GM18858 (cell line): ENCODE measurements around the gene ELN.
"Not testable (repeated sequence)": the region's sequence is repeated elsewhere in the genome, so short reads cannot be mapped to it uniquely, and the experiment has no call there.

Source experiments
- ATAC-seq: cut with Tn5 transposase; IDR thresholded peaks from one replicate; pipeline ENCODE4 v1.9.1; 2021; ENCODE audit not compliant: unreplicated experiment

Gene ELN

DNA sequence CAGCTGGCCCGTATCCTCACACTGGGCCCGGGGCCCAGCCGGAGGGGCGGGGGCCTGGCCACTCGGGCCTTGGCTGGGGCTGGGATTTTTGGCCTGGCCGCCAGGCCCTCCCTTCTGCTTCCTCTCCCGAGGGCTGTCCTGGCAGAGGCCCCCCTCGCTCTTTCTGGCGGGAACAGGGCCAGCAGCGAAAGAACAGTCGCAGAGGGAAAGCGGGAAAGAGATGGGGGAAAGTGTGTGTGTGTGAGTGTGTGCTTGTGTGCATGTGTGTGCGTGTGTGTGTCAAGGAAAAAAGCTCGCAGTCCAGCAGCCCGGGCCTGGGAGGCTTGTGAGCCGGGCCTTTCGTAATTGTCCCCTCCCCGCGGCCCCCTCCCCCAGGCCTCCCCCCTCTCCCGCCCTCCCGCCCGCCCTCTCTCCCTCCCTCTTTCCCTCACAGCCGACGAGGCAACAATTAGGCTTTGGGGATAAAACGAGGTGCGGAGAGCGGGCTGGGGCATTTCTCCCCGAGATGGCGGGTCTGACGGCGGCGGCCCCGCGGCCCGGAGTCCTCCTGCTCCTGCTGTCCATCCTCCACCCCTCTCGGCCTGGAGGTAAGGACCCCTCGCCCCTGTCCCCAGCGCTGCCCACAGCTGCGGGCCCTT is at the start of gene ELN:
Gene ELN (plus strand): TSS at position 491 of the 638 bp plus-strand sequence. CDS start 15 bp downstream, at position 506.
- ATAC-seq: no peak

GRCh38 chr7:73978661-73979563 is 49.1 kb upstream of the ELN start:
- no peak for ATAC-seq

DNA sequence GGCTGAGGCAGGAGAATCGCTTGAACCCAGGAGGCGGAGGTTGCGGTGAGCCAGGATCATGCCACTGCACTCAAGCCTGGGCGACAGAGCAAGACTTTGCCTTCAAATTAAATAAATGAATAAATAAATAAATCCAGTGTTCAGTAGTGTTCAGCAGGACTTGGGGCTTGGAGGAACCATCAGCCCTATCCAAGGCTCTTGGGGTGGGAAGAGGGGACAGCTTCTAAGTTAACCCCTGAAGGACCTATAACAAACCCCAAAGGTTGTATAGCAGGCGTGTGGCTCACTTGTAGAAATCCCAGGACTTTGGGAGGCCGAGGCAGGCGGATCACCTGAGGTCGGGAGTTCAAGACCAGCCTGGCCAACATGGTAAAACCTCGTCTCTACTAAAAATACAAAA is 48.3 kb upstream of the ELN start:
- ATAC-seq: not testable (repeated sequence)

DNA sequence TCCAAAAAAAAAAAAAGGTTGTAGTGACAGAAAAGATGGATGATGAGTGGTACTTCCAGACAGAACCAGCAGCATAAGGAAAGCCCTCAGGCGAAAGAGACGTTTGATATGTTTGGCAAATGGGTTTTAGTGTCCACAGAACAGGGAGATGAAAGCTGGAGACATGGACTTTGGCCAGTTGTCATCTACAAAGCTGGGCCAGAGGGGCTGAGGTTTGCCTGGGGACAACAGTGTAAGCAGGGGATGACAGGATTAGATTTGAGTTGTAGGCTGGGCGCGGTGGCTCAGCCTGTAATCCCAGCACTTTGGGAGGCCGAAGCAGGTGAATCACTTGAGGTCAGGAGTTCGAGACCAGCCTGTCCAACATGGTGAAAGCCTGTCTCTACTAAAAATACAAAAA is 47.8 kb upstream of the ELN start:
- no peak for ATAC-seq

- no peak for ATAC-seq
These were observed 46.0 kb upstream of the ELN start for GRCh38 chr7:73981933-73982332.

GRCh38 chr7:73983437-73984164 is 44.4 kb upstream of the ELN start:
- no peak for ATAC-seq

- ATAC-seq: no peak
These were observed 43.3 kb upstream of the ELN start for GRCh38 chr7:73984481-73985205.

DNA sequence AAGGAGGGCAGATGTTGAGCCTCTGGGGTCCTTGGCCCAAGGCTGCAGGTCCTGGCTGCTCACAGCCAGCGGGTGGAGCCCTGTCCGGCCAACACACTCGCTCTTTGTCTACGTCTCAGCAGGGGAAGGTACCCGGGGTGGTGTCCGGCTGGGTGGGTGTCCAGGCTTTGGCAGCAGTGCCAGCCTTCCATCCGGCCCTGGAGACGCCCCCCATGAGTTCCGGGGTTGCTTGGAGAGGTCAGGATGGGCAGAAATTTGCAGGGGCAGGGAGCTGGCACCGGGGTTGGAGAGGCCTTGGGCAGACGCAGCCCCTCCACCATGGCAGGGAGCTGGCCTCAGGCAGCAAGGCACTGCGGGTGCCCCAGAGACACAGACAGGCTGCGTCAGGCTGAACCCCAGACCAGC is 42.2 kb upstream of the ELN start:
- ATAC-seq: no peak

- ATAC-seq: no peak
These were observed 41.8 kb upstream of the ELN start for GRCh38 chr7:73986158-73986631.

GRCh38 chr7:73987298-73987697 is 40.7 kb upstream of the ELN start:
- ATAC-seq: no peak

GRCh38 chr7:73988197-73988596 is 39.8 kb upstream of the ELN start:
- ATAC-seq: no peak

- ATAC-seq: no peak
These were observed 36.4 kb upstream of the ELN start for GRCh38 chr7:73991522-73992100.

DNA sequence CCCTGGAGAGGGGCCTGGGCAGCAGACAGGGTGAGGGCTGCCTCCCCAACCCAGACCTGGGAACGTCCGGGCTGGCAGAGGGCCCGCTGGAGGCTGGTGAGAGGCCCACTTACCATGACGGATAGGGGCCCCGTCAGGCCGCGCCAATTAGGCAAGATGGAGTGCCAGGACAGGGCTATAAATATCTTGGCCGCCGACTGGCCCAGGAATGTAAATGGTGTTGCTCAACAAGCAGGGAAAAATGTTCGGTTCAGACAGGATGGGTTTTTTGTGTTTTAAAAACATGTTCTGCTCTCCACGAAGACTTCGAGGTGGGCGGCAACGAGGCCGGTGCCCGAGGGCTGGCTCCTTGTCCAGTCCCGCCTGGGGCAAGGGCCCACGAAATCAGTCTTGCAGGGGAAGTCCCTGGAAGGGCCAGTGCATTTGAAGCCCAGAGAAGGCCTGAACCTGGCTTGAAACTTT is 35.8 kb upstream of the ELN start:
- no peak for ATAC-seq

DNA sequence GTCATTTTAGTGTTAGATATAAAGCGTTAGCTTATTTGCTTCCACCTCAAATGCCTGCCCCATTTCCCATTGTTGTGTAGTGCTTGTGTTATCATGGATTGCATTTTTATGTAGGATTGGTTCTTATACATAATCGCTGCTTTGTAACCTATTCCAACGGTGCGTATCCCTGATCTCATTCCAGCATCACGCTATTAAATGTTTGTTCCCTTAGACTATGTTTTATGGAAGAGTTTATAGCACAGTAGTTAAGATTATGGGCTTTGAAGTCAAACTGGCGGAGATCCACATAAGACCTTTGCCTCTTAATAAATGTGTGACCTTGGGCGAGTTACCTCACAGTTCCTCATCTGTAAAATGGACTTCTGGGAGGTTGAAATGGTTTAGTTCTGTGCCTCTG is 34.0 kb upstream of the ELN start:
- ATAC-seq: no peak

- ATAC-seq: no peak
These were observed 33.2 kb upstream of the ELN start for GRCh38 chr7:73994761-73995160.

DNA sequence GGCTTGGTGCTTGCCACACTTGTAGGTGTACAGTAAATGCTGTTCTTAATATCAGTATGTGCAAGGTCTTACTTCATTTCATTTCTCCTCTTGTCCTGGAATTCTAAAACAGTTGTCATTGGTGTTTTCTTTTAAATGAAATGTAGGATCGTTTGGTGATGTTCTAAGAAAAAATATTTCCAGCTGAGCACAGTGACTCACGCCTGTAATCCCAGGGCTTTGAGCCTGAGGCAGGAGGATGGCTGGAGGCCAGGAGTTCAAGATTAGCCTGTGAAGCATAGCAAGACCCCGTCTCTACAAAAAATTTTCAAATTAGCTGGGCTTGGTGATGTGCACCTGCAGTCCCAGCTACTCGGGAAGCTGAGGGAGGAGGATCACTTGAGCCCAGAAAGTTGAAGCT is 32.6 kb upstream of the ELN start:
- ATAC-seq: no peak

DNA sequence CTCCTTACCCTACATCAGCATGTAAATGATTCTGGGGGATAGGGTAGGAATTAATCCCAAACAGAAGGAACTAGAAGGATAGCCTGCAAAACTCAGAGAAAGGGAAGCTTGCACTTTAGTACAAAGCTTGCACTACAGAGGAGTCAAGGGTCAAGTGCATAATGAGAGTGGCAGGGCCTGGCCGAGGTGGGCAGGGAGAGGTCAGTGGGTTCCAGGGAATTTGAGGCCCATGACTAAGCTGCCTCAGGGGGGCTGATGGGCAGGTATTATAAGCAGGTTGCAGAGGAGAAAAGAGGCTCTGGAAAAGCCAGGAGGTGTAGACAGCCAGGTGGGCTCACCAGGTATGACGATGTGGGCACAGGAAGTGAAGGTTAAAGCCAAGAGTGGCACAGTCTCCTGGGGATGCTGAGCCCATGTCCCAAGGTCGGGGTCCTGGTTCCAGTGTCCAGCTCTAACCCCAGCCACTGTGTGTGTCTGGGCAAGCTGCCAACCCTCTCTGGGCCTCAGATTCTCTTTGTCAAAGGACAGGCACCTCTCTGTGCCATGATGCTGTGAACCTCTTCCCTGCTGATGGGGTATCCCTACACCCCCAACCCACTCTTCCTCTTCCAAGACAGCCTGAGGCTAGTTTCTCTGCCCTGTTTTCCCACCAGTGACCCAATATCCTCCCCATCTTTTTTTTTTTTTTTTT is 32.0 kb upstream of the ELN start:
- ATAC-seq: no peak

- no peak for ATAC-seq
These were observed 30.9 kb upstream of the ELN start for GRCh38 chr7:73997056-73997455.

GRCh38 chr7:73999664-74000435 is 28.1 kb upstream of the ELN start:
- no peak for ATAC-seq
